GM18909 (cell line): Measurements from ENCODE around the gene SPATA3.

Experiments used
- ATAC-seq: cut with Tn5 transposase; IDR thresholded peaks from one replicate; pipeline ENCODE4 v1.9.1; 2021; ENCODE audit warnings: mild to moderate bottlenecking; ENCODE audit not compliant: unreplicated experiment, poor library complexity

Gene SPATA3

DNA sequence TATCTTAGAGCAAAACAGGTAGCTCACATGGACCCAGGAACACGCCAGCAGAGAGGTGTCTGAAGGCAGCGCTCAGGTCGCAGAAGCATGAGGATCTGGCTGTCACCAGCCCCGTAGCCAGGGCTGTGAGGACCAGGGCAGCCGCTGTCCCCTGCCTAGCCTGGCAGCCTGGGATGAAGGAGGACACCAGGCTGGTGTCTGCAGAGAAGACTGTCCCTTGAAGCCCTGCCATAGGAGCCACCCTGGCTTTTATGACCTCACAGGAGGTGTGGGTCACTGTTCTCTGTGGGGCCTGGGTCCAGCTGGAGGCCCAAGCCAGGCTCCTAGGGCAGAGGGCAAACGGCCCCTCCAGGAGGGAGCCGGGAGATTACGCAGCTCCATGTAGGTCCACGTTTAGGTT, at the start of gene SPATA3:
Gene SPATA3 (plus strand): TSS at position 301 of the 400 bp plus-strand sequence. CDS start 113 bp downstream, outside the sequence.
- ATAC-seq, result no peak

DNA sequence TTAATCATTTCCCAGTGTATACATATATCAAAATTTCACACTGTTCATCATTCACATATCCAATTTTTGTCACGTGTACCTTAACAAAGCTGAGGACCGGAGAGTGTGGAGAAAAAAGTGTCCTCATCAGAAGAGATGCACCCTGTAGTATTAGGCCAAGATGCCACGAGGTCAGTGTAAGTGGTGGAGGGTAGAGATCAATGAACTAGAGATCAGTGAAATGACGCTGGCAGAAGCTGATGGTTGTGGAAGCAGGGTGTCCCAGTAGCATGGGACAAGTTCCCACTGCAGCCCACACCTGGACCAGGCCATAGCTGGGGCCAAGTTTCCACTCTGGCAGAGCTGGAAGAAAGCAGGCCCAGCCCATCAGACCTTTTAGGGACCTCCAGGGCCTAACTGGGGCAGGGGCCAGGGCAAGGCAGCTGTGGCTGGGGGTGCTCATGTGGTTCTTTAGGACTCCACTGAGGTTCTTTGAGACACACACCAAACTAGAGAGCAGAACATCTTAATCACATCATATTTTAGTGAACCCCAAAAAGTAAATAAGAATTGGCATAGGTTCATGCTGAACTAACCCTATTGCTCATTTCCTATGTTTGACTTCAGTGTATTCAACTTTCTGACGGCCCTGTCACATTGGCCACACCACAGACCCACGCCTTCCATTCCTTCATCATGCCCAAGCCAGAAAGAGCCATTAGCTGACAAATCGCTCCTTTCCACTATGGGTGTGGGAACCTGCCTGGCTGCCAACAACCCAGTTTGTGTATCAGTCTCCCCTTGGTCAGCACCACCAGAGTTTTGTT, 49.3 kb upstream of the SPATA3 start:
- ATAC-seq, result no peak

DNA sequence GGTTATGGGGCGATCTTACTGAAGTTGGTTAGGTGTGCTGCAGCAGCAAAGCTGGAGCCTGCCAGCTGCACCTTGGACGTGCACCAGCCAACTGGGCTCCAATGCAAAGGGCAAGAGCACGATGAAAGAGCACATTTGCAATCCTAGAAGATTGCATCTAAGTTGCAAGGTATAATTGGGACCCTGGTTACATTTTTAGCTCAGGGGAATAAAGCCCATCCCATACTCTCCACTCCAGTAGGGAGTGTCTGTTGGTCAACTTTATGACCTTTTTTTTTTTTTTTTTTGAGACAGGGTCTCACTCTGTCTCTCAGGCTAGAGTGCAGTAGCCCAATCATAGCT, 48.7 kb upstream of the SPATA3 start:
- ATAC-seq, result no peak

DNA sequence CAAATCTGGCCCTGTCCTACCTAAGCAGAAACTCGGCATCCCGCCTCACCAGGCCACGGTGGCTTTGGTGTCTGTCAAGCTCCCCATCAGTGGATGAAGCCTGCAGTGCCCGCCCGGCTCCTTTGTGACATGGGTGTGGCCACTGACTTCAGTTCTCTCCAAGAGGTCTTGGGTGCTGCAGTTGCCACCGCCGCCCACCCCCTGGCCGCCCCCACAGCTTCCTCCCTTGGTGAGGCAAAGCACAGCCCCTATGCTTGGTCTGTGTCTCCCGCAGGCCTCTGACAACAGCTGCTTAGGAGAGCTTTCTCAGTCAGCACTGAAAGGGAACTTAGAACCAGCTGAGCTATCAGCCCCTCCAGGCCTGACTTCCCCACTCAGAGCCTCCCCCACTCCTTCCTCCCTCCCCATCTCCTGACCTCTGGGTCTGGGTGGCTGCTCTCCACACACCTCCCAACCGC, 48.0 kb upstream of the SPATA3 start:
- ATAC-seq, result no peak

DNA sequence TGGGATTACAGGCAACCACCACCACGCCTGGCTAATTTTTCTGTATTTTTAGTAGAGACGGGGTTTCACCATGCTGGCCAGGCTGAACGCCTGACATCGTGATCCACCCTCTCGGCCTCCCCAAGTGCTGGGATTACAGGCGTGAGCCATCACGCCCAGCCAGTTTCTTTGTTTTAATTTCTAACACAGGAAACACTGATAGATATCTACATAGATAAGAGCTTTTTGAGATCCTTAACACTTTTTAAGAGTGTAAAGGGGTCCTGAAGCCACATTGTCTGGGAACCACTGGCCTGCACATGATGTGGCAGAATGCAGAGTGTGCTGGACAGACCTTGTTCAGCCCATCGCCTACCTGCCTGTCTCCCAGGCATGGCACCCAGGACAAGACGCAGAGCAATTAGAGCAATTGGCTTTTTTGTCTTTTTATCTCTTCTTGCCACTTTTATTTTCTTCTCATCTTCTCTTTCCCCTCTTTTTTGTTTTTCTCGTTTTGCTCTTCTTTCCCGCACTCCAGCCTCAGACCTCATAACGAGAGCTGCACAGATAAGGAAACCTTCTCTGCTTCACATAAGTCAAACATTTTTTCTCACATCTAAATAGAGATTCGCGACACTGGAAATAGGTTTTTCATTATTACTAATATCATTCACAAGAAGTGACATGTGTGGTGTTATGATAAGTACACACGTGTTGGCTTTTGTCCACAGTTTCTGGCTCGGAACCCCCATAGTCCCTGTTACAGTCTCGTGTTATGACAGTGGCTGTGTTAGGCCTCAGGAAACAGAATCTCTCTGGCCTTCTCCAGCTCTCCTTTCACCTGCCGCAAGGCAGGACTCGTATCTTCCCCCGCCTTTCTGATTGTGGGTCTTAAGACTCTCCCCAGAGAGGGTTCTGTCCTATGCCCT, 45.7 kb upstream of the SPATA3 start:
- peak; percentile 60 for ATAC-seq

DNA sequence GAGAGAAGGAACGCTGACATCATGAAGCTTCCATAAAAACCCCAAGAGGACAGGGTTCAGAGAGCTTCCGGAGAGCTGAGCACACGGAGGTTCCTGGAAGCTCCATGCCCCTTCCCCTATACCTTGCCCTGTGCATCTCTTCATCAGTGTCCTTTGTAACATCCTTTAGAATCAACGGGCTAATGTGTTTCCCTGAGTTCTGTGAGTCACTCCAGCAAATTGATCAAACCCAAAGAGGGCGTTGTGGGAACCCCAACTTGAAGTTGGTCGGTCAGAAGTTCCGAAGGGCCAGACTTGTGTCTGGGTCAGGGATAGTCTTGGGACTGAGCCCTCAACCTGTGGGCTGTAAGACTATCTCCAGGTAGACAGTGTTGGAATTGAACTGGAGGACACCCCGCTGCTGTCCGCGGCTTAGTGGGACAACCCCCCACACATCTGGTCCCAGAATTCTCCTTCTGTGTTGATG, 45.0 kb upstream of the SPATA3 start:
- ATAC-seq, result no peak

DNA sequence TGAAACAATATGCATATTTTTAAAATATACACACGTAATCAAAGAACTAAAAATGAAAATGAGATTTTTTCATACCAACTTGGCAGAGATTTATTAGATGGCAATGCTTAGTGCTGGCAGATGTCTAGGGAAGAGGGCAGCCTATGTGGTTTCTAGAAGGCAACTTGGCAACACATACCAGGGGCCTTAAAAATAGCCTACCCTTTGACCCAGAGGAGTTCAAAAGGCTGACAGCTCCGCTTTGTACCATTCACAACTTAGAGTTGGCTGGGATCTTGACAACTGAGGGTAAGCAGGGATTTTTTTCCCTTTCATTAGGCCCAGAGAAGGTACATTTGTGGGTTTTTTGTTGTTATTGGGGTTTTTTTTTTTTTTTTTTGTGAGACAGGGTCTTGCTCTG, 44.5 kb upstream of the SPATA3 start:
- no peak for ATAC-seq

DNA sequence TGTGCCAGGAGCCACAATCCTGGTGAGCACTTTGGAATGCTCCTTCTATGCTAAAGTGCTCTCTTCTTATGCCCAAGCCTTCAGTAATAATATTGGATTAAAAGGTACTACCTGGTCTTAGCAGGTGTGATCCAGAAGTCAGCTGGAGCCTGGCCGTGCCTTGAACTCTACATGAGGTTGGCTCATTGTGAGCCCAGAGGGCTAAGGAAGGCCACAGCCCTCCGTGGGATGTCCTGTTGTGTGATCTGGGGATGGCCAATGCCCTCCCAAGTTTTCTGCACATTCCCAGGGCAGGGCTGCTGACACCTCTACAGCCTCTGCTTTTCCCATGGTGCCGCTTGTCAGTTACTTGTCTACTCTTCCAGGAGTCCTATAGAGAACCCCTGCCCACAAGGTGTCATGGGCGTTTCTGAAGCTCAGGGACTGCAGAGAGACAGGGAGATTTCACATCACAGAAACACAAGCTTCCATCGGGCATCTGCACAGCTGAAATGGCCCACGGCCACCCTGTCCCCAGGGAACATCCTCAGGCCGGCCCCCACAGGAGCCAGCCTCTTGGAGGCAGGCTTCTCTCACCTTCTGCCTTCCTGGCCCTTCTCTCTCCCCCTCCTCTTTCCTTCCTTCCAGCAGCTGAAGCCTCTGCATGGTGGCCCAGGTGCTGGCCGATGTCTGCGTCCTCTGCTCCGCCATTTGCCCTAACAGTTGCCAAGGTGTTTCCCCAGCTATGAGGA, 43.5 kb upstream of the SPATA3 start:
- no peak for ATAC-seq

DNA sequence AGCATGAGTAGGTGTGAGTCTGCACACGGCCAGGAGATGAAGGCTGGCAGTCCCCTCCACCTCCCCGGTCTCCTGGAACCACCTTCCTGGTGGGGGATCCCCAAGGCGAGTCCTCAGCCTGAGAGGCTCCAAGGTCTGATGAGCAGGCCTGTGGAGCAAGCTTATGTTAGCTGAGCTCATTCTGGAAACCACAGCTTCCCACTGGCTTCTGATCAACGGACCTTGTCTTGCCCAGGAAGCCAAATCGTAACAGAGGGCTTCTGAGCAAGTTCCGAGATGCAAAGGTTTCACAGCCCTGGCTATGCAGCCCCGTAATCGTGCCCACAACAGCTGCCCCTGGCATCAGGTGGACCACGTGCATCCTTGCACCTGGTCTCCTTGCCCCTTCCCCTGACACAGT, 42.1 kb upstream of the SPATA3 start:
- ATAC-seq, result no peak

DNA sequence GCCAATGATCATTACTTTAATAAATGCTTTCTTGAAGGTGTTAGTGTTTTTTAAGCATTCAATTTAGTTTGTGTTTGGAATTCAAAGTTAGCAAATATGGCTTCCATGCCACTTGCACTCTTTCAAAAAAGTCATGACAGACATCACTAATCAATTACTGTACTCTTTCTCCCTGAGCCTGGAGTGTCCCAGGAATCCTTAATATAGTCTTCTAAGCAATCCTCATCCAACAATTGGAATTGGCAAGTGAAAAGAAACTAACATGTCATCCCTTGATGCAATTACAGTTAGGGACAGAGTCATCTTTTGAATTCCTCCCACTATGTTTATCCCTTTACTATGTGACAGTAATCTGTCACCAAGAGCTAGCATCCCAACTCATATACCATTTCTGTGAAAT, 41.2 kb upstream of the SPATA3 start:
- no peak for ATAC-seq

DNA sequence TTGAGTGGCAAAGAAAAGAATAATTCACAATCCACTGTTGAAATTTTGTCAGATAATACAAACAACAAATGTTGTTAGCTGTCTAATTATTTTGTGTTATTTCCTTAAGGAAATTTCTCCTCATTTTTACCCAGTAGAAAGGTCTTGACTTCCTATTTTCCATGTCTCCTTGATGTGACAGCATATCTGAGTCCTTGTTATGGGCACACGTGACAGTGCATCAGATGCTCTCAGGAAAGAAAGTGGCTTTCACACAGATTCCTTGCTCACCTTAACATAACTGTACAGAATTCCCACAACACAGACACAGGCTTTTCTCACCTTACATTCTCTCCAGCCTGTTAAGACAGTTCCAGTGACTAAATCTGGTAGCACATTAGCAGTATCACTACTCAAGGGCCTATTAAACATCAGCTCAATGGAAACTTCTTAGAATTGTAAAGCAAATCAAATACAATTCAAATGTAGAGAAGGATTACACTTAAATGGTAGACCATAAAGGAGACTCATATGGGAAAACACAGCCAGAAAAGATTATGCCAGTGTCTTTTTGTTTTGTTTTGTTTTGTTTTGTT, 40.7 kb upstream of the SPATA3 start:
- no peak for ATAC-seq

DNA sequence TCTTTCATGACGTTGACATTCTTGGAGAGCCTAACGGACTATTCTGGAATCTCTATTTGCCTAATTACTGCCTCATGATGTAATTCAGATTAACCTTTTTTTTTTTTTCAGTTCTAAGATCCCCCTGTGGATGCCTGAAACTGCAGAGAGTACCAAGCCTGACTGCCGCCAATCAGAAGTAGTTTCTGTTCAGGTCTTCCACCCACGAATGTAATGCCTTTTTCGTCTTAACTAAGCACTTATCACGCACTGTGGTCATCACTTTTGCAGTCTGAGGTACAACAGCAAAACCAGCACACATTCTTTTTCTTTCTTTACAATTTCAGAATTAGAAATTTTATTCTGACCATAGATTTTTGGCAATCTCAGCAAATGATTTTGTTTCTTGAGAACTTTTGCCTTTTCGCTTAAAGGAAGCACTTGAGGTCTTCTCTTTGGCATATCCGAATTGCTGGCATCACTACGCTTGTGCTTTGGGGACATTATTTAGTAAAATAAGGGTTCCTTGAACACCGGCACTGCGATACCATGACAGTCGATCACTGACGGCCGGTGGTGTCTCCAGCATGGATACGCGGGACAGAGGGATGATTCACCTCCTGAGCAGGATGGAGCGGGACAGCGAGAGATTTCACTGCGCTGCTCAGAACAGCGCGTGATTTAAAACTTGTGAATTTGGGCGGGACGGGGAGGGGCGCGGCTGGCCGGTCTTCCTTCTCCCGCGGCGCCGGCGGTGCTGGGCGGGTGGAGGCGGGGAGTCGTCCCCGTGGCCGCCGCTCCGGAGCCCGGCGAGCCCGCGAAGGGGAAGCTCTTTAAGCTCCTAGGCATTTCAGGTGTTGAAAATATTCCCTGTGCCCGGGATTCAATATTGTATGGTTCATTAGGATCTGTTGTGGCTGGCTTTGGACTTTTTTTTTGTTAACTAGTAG, 38.8 kb upstream of the SPATA3 start:
- ATAC-seq, result peak; percentile 73

DNA sequence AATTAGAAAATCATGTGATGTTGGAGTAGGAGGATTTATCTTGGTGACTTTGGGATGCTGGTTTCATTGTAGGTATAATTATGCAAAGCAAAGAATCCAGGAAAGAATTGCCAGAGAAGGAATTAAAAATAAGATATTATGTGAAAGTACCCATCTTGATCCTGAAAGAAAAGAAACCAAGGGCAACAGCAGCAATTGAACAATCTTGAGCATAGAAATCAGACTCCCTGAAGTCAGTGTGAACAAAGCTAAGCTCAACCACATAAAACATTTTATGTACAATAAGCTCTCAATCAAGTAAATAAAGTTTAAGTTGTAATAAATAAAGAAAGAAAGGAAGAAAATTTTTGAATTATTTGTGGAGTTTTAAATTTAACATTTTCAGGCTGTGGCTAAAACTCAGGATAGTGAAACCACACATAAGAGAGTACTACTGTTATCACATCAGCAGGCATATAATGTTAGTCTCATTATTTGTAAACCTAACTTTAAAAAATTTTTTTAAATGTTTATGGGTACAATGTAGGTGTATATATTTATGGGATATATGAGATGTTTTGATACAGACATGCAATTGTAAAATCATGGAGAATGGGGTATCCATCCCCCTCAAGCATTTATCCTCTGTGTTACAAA, 38.0 kb upstream of the SPATA3 start:
- no peak for ATAC-seq

DNA sequence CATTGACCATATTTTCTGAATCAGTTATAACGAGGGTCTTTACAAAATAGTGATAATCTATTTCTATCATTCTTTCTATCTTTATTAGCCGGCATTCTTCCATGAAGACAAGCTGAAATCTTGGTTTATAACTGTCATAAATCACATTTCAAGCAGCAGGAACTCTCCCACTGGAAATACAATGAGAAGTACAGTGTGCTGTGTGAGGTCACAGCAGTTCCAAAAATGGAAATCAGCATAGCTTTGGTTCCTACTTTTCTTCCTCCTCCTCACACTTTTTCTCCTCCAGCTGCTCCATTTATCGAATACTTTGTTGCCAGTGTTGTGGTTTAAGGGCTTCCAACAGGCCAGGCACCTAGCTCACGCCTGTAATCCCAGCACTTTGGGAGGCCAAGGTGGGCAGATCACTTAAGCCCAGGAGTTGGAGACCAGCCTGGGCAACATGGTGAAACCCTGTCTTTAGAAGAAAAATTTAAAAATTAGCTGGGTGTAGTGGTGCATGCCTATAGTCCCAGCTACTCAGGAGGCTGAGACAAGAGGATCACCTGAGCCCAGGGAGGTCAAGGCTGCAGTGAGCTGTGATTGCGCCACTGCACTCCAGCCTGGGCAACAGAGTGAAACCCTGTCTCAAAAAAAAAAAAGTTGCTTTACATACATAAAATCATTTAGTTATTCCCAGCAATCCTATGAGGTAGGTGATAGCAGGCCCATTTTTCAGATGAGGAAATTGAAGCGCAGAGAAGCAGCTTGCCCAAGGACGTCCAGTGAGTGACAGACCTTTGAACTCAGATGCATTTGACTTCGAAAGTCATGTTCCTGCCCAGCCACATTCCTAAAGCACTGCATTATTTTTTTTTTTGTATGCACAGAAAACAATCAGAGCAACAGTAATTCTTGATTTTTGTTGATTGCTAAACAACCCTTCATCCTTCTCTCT, 36.8 kb upstream of the SPATA3 start:
- no peak for ATAC-seq

DNA sequence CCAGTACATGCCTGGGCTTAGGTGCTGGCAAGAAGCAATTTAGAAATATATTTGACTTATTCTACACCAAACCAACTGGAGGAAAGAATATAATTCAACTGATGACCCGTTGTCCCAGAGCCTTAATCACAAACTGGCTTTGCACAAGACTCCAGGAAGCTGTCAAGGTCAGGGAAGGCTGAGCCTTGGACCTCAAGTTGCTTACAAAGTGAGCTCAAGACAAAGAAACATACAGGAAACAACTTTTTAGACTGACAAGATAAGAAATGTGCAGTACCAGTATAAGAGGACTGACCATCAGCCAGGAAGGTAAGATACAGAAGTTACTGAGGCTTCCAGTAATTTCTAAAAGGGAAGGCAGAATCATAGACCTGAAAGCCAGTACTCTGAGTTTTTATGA, 35.9 kb upstream of the SPATA3 start:
- ATAC-seq, result no peak

DNA sequence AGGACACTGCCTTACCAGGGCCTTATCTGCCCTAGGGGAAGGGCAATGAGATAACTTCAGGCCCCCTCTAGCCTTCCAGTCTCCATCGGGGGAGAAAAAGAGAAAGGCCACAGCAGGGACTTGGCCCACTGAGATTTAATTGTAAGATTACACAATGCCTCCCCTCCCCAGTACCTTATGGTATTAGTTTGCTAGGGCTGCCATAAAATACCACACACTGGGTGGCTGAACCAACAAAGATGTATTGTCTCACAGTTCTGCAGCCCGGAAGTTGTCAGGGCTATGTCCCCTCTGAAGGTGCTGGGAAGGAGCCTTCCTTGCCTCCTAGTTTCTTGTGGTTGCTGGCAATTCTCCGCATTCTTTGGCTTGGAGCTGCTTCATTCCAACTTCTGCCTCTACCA, 34.8 kb upstream of the SPATA3 start:
- no peak for ATAC-seq

DNA sequence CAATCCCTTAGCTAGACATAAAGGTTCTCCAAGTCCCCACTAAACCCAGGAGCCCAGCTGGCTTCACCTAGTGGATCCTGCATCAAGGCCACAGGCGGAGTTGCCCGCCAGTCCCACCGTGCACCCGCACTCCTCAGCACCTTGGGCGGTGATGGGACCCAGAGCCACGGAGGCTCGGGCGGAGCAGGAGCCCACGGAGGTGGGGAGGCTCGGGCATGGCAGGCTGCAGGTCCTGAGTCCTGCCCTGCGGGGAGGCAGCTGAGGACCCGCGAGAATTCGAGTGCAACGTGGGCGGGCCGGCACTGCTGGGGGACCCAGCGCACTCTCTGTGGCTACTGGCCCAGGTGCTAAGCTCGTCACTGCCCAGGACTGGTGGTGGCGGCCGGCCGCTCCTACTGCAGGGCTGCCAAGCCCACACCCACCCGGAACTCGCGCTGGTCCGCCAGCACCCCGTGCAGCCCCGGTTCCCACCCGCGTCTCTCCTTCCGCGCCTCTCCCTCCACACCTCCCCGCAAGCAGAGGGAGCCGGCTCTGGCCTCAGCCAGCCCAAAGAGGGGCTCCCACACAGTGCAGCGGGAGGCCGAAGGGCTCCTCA, 31.7 kb upstream of the SPATA3 start:
- ATAC-seq, result no peak
